Left ventricle myocardium inferior (tissue), 1 donor: ENCODE data around the gene PCSK5. TPM values are rescaled to one million over a fixed set of nuclear protein-coding genes. Genes with fewer than 3 reads are reported as not detected.

Experiments
- DNase-seq: peaks from one replicate; pipeline ENCODE4 v3.0.0-alpha.2; 2020
- H3K27ac ChIP-seq: fragments of 200-600 bp; replicated peaks from 2 replicates; pipeline ENCODE4 v1.8.0; 2021
- H3K27me3 ChIP-seq: fragments of 200-600 bp; 2 replicates; pipeline ENCODE4 v1.8.0; 2021; ENCODE audit warnings: low read depth
- H3K36me3 ChIP-seq: fragments of 200-600 bp; 2 replicates; pipeline ENCODE4 v1.8.0; 2021
- H3K4me1 ChIP-seq: fragments of 200-600 bp; 2 replicates; pipeline ENCODE4 v1.8.0; 2021
- H3K4me3 ChIP-seq: fragments of 200-600 bp; 2 replicates; pipeline ENCODE4 v1.8.0; 2021; ENCODE audit warnings: mild to moderate bottlenecking, moderate library complexity
- H3K9me3 ChIP-seq: fragments of 200-600 bp; replicated peaks from 2 replicates; pipeline ENCODE4 v1.8.0; 2021
- CTCF ChIP-seq: fragments of 200-600 bp; IDR thresholded peaks from 2 replicates; pipeline ENCODE4 v1.8.0; 2021; ENCODE audit warnings: antibody characterized with exemption, mild to moderate bottlenecking, borderline replicate concordance
- intact Hi-C: fragments of 100-400 bp; cut with micrococcal nuclease; formaldehyde crosslinking; loops from one replicate; pipeline ENCODE4 v1.11.0; 2022
- total RNA-seq: library from RNA; stranded (reverse); fragmentation: NEBNext Ultra II Directional; extraction: Animal tissue kit (Norgen Biotek cat#: 25700); gene quantifications from one replicate; pipeline ENCODE4 v1.2.1, GENCODE V29; 2021
- donor health status: DM: no; HTN: yes; CAD: no; lungs with severe emphysema.

Gene PCSK5
- total RNA-seq, 1 donor from 2014 or later, result 5.6 TPM

- Histone ChIP-seq H3K27ac (no peak overlapping the region), H3K36me3 (peaks cover 8% of the 10 kb centered on the region), H3K9me3 (no peaks in the 10 kb centered on the region), H3K4me3 (no peak overlapping the region), H3K4me1 (peaks cover 8% of the 10 kb centered on the region), H3K27me3 (no peaks in the 10 kb centered on the region)
- TF ChIP-seq CTCF, result no peak
- no peak for DNase-seq
- intact Hi-C loops, result no loop called here
Observed at GRCh38 chr9:76107482-76107881, 217.0 kb downstream of the PCSK5 start.

- no peak for TF ChIP-seq CTCF
- DNase-seq, result no peak
- intact Hi-C loops, result no loop called here
- no peaks in the 10 kb centered on the region for H3K27me3 ChIP-seq
- no peaks in the 10 kb centered on the region for H3K4me1 ChIP-seq
- H3K4me3 ChIP-seq, result no peak overlapping the region
- peaks cover 8% of the 10 kb centered on the region for H3K36me3 ChIP-seq
- no peak overlapping the region for H3K27ac ChIP-seq
- H3K9me3 ChIP-seq, result no peaks in the 10 kb centered on the region
Observed at GRCh38 chr9:76109953-76110352, 219.5 kb downstream of the PCSK5 start.

- intact Hi-C loops, result no loop called here
- DNase-seq, result no peak
- TF ChIP-seq CTCF, result no peak
- H3K4me3 ChIP-seq, result no peak overlapping the region
- H3K4me1 ChIP-seq, result no peaks in the 10 kb centered on the region
- no peak overlapping the region for H3K27ac ChIP-seq
- H3K27me3 ChIP-seq, result no peaks in the 10 kb centered on the region
- H3K9me3 ChIP-seq, result no peaks in the 10 kb centered on the region
- H3K36me3 ChIP-seq, result peaks cover 5% of the 10 kb centered on the region
Observed at GRCh38 chr9:76112151-76112550, 221.7 kb downstream of the PCSK5 start.

- no peak for DNase-seq
- intact Hi-C loops, result no loop called here
Observed at GRCh38 chr9:76114144-76114543, 223.7 kb downstream of the PCSK5 start.

GRCh38 chr9:76115396-76115795 lies 224.9 kb downstream of the PCSK5 start:
- no peaks in the 10 kb centered on the region for H3K36me3 ChIP-seq
- TF ChIP-seq CTCF, result no peak
- no peaks in the 10 kb centered on the region for H3K9me3 ChIP-seq
- H3K27ac ChIP-seq, result no peak overlapping the region
- peaks cover 5% of the 10 kb centered on the region for H3K4me1 ChIP-seq
- DNase-seq, result no peak
- no peaks in the 10 kb centered on the region for H3K27me3 ChIP-seq
- intact Hi-C loops, result no loop called here
- H3K4me3 ChIP-seq, result no peak overlapping the region

More at GRCh38 chr9:76114144-76114543, 223.7 kb downstream of the PCSK5 start:
- no peaks in the 10 kb centered on the region for H3K27me3 ChIP-seq
- no peak for TF ChIP-seq CTCF
- no peaks in the 10 kb centered on the region for H3K36me3 ChIP-seq
- H3K4me3 ChIP-seq, result no peak overlapping the region
- H3K9me3 ChIP-seq, result no peaks in the 10 kb centered on the region
- peaks cover 5% of the 10 kb centered on the region for H3K4me1 ChIP-seq
- no peak overlapping the region for H3K27ac ChIP-seq
